Measurements from ENCODE around the gene AGBL1.

AGBL1 gene

DNA sequence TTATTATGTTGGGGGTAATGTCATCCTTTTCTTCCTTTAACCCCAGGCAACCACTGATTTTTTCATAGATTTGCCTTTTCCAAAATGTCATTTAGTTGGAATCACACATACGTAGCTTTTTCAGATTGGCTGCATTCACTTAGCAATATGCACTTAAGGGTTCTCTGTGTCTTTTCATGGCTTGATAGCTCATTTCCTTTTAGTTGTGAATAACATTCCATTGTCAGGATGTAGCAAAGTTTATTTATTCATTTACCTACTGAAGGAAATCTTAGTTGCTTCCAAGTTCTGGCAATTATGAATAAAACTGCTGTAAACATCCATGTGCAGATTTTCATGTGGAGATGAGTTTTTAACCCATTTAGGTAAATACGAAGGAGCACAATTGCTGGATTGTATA is 125.4 kb downstream of the AGBL1 start:
- TF ChIP-seq, protein P1, sequence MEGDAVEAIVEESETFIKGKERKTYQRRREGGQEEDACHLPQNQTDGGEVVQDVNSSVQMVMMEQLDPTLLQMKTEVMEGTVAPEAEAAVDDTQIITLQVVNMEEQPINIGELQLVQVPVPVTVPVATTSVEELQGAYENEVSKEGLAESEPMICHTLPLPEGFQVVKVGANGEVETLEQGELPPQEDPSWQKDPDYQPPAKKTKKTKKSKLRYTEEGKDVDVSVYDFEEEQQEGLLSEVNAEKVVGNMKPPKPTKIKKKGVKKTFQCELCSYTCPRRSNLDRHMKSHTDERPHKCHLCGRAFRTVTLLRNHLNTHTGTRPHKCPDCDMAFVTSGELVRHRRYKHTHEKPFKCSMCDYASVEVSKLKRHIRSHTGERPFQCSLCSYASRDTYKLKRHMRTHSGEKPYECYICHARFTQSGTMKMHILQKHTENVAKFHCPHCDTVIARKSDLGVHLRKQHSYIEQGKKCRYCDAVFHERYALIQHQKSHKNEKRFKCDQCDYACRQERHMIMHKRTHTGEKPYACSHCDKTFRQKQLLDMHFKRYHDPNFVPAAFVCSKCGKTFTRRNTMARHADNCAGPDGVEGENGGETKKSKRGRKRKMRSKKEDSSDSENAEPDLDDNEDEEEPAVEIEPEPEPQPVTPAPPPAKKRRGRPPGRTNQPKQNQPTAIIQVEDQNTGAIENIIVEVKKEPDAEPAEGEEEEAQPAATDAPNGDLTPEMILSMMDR (IDR thresholded peaks at IDR 0.05; ENCODE audit: insufficient read depth, missing control alignments) = no peak
- FAIRE-seq (no peak), DNase-seq (ENCODE audit: insufficient read length, low spot score) (no peak)

DNA sequence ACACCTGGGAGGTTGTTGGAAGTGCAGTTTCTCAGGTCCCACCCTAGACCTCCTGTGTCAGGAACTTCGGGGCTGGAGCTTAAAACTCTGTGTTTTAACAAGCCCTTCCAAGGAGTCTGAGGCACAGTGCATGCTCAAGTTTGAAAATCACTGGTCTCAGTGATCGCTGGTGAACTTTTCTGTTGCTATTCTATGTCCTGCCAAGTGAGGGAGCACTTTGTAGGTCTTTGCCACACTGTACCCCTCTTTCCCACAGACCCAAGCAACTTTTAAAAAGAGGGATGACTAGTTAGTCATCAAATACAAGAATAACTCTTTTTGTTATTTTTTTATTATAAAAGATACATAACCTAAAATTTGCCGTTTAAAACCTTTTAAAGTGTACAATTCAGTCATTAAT is 133.7 kb downstream of the AGBL1 start:
- FAIRE-seq = no peak
- TF ChIP-seq, protein P1 (IDR thresholded peaks at IDR 0.05; ENCODE audit: insufficient read depth, missing control alignments) = peak; percentile 12
- DNase-seq (ENCODE audit: insufficient read length, low spot score) = no peak

DNA sequence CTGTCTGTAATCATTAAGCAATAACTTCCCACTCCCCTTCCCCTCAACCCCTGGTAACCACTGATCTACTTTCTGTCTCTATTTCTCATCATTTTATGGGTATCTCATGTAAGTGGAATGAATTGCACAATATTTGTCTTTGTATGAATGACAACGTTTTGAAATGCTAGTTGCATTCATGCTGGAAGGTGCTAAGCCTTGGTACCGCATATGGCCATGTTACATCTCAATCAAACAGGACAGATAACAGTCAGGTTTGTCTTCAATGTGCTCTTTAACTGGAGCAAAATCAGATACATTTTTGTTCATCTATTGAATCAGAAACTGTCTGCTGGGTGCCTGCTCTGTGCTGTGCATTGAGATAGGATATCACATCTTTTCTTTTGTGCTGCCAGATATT is 134.2 kb downstream of the AGBL1 start:
- no peak for FAIRE-seq
- DNase-seq (ENCODE audit: insufficient read length, low spot score) = no peak
- TF ChIP-seq, protein P1 (IDR thresholded peaks at IDR 0.05; ENCODE audit: insufficient read depth, missing control alignments) = no peak

GRCh38 chr15:86221119-86221518 is 141.4 kb downstream of the AGBL1 start:
- DNase-seq (ENCODE audit: insufficient read length, low spot score) (no peak), FAIRE-seq (no peak)
- TF ChIP-seq, protein P1 (IDR thresholded peaks at IDR 0.05; ENCODE audit: insufficient read depth, missing control alignments) = no peak

DNA sequence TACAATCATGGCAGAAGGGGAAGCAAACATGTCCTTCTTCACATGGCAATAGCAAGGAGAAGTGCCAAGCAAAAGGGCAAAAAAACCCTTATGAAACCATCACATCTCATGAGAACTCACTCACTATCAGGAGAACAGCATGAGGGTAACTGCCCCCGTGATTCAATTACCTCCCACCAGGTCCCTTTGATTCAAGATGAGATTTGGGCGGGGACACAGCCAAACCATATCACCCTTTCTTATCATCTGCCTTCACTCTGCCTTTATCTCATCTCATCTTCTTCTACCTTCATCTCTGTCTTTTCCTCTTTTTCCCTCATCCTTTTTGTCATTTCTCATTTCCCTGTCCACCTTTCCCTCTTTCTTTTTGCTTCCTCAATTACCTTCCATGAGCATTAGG is 149.6 kb downstream of the AGBL1 start:
- DNase-seq (ENCODE audit: insufficient read length, low spot score) = no peak
- TF ChIP-seq, protein P1 (IDR thresholded peaks at IDR 0.05; ENCODE audit: insufficient read depth, missing control alignments) = no peak
- no peak for FAIRE-seq

DNA sequence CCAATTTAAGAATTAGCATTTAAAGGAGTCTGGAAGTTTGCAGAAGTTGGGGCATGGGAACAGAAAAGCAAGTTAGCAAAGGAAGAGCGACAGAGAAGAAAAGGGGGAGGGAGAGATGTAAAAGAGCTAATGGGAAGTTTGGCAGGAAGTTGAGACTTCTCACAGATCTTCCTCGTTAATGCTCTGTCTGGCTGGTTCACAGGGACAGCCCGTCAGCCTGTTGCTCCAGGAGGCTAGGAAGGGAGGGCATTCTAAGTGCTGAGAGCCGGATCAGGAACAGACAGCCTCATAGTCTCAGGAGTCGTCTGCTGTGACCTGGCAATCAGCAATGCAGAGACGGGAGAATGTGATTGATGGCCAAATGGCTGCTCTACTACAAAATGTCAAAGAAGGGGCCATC is 150.3 kb downstream of the AGBL1 start:
- no peak for FAIRE-seq
- TF ChIP-seq, protein P1 (IDR thresholded peaks at IDR 0.05; ENCODE audit: insufficient read depth, missing control alignments) = no peak
- no peak for DNase-seq (ENCODE audit: insufficient read length, low spot score)

DNA sequence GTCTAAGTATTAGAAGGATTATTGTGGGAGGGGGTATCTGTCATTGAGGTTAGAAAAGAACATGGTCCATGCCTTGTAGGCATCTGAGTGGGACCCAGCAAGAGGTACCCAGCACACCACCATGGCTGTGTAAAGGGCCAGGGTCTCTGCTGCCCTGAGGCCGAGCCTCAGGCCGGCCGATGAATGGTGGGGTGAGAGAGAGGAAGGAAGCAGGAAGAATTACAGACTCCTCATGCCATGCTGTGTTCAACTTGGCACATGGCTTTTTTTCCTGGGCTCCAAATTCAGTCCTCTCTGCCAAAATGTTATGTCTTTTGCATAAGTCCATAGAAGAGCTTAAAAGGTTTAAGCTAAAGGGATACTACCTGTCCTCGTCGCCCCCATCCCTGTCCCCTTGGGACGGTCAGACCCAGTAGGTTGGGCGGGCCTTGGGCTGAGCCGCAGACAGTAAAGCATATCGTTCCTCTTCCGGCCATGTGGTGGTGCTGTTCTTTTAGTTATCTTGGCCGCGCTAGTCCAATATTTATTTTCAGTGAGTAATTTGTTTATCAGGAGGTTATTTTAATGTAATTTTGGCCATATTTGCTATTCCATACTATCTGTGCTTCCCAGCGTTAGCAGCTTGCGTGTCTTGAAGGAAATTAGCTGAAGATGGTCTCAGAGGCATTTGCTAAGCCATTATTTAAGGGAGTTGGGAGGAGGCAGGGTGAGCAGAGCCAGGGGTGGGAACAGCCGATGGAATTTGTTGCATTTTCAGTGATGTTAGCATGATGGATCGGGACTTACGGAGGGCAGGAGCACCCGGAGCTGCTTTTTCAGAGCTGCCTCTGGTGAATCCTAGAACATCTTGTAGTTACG is 152.4 kb downstream of the AGBL1 start:
- no peak for FAIRE-seq
- TF ChIP-seq, protein P1 (IDR thresholded peaks at IDR 0.05; ENCODE audit: insufficient read depth, missing control alignments) = peak; percentile 53
- DNase-seq (ENCODE audit: insufficient read length, low spot score) = no peak
